HepG2 (cell line): ENCODE results near the gene SLC25A36. TPM values are rescaled to one million over a fixed set of nuclear protein-coding genes. Genes with fewer than 3 reads are reported as not detected.

ENCODE experiments used
- CCDC6 ChIP-seq: sonication (generic); formaldehyde crosslinking; IDR thresholded peaks from 2 replicates; pipeline ENCODE4 v1.8.1; 2022; ENCODE audit warnings: mild to moderate bottlenecking, missing genetic modification reagents, moderate library complexity
- CHD4 ChIP-seq: fragments of 200-600 bp; sonication (generic); IDR thresholded peaks from 2 replicates; pipeline ENCODE4 v1.7.0; 2017; ENCODE audit warnings: mild to moderate bottlenecking, low read length, borderline replicate concordance
- ELF1 ChIP-seq: sonication (generic); formaldehyde crosslinking; IDR thresholded peaks from 2 replicates; pipeline ENCODE4 v1.4.0; 2020; ENCODE audit warnings: missing genetic modification reagents
- FOXC1 ChIP-seq: sonication (generic); formaldehyde crosslinking; IDR thresholded peaks from 2 replicates; pipeline ENCODE4 v1.8.0; 2022; ENCODE audit warnings: mild to moderate bottlenecking, missing genetic modification reagents, borderline replicate concordance
- FOXK1 ChIP-seq: sonication (generic); formaldehyde crosslinking; IDR thresholded peaks from 2 replicates; pipeline ENCODE4 v1.4.0; 2020; ENCODE audit warnings: low read depth, missing genetic modification reagents, borderline replicate concordance
- FOXK2 ChIP-seq: fragments of 450-650 bp; IDR thresholded peaks from 2 replicates; pipeline ENCODE4 v1.6.1; 2016
- GABPA ChIP-seq, 2 experiments: IDR thresholded peaks; 2 replicates each; pipeline ENCODE4 v1.6.1; 2011 to 2016; ENCODE audit warnings: low read depth in 2 of 2, low read length in 1 of 2, missing biosample characterization in 1 of 2, missing genetic modification characterization in 1 of 2
- GABPB1 ChIP-seq: IDR thresholded peaks from 2 replicates; pipeline ENCODE4 v1.6.1; 2016; ENCODE audit warnings: mild to moderate bottlenecking, missing genetic modification reagents, moderate library complexity, missing compliant biosample characterization
- JUND ChIP-seq: sonication (generic); formaldehyde crosslinking; IDR thresholded peaks from 2 replicates; pipeline ENCODE4 v1.8.0; 2022; ENCODE audit warnings: mild to moderate bottlenecking, missing genetic modification reagents
- KLF13 ChIP-seq: sonication (generic); formaldehyde crosslinking; IDR thresholded peaks from 2 replicates; pipeline ENCODE4 v1.4.0; 2020; ENCODE audit warnings: mild to moderate bottlenecking, missing genetic modification reagents
- LCORL ChIP-seq, 2 experiments: fragments of 450-650 bp in 1 of 2; sonication (generic) in 1 of 2; formaldehyde crosslinking in 1 of 2; IDR thresholded peaks; 2 replicates each; pipeline versions ENCODE4 v1.5.0 to v1.6.1; 2017 to 2020; ENCODE audit warnings: antibody characterized with exemption in 1 of 2, missing genetic modification reagents in 1 of 2
- MBNL3 ChIP-seq: fragments of 250-450 bp; sonication (Bioruptor Pico); conservative IDR thresholded peaks from 2 replicates; pipeline ENCODE4 v1.8.0; 2022; ENCODE audit warnings: mild to moderate bottlenecking, inconsistent platforms
- SP2 ChIP-seq: sonication (generic); formaldehyde crosslinking; IDR thresholded peaks from 2 replicates; pipeline ENCODE4 v1.5.1; 2020; ENCODE audit warnings: mild to moderate bottlenecking, missing genetic modification reagents
- TBX3 ChIP-seq: fragments of 450-650 bp; IDR thresholded peaks from 2 replicates; pipeline ENCODE4 v1.6.1; 2017; ENCODE audit warnings: antibody characterized with exemption, mild to moderate bottlenecking, inconsistent platforms, borderline replicate concordance
- ZBTB20 ChIP-seq: sonication (generic); formaldehyde crosslinking; IDR thresholded peaks from 2 replicates; pipeline ENCODE4 v1.8.1; 2023; ENCODE audit warnings: missing genetic modification reagents, low read depth, mild to moderate bottlenecking, borderline replicate concordance
- ZFP36 ChIP-seq: fragments of 150-350 bp; IDR thresholded peaks from 2 replicates; pipeline ENCODE4 v1.6.1; 2018; ENCODE audit warnings: borderline replicate concordance, low read length, low read depth; ENCODE audit not compliant: partially characterized antibody
- ZIK1 ChIP-seq: sonication (generic); formaldehyde crosslinking; IDR thresholded peaks from 2 replicates; pipeline ENCODE4 v1.5.0; 2020; ENCODE audit warnings: mild to moderate bottlenecking, low read depth, missing genetic modification reagents, borderline replicate concordance
- ZNF3 ChIP-seq: IDR thresholded peaks from 2 replicates; pipeline ENCODE4 v1.7.0; 2017; ENCODE audit warnings: inconsistent platforms
- ZNF746 ChIP-seq: sonication (generic); formaldehyde crosslinking; IDR thresholded peaks from 2 replicates; pipeline ENCODE4 v1.8.0; 2022; ENCODE audit warnings: mild to moderate bottlenecking, missing genetic modification reagents
- ZNF782 ChIP-seq: sonication (generic); formaldehyde crosslinking; IDR thresholded peaks from 2 replicates; pipeline ENCODE4 v1.4.0; 2020; ENCODE audit warnings: missing genetic modification reagents, mild to moderate bottlenecking, borderline replicate concordance
- polyA plus RNA-seq, 8 experiments: library from polyadenylated mRNA; depleted of rRNA in 3 of 8; stranded (reverse) in 7 of 8; unstranded in 1 of 8; fragments of >200 nt; fragmentation: Illumina TruSeq in 4 of 8; extraction: Trizol in 4 of 8; gene quantifications; 2 replicates each; pipeline versions ENCODE4 v1.2.1 to v1.2.3, GENCODE V29; 2011 to 2016; ENCODE audit warnings: low read depth in 4 of 8, missing spikeins in 1 of 8, mixed read lengths in 1 of 8; ENCODE audit not compliant: insufficient read depth in 1 of 8
- total RNA-seq, 5 experiments: library from RNA; depleted of rRNA; stranded (reverse); fragments of >200 nt; fragmentation: Illumina TruSeq; extraction: Trizol; gene quantifications; 2 replicates each; pipeline ENCODE4 v1.2.3, GENCODE V29; 2016; ENCODE audit warnings: low read depth in 1 of 5
- TF ChIP-seq, protein P1 (sequence below): IDR thresholded peaks from 2 replicates; pipeline ENCODE4 v1.6.1; 2012; ENCODE audit warnings: low read depth, low read length, improper control_type of control experiment
- TF ChIP-seq, protein P2 (sequence below): sonication (generic); formaldehyde crosslinking; IDR thresholded peaks from 2 replicates; pipeline ENCODE4 v1.5.1; 2020; ENCODE audit warnings: mild to moderate bottlenecking, missing genetic modification reagents, moderate library complexity
- TF ChIP-seq, protein P3 (sequence below): sonication (generic); formaldehyde crosslinking; IDR thresholded peaks from 2 replicates; pipeline ENCODE4 v1.5.1; 2020; ENCODE audit warnings: missing genetic modification reagents, mild to moderate bottlenecking, borderline replicate concordance

SLC25A36 gene
- total and polyA plus RNA-seq, 2 of the 13 experiments (the other 11 are each of a cell fraction or from before 2014, with no cell fraction given) = 30.6 to 85.6 TPM

DNA sequence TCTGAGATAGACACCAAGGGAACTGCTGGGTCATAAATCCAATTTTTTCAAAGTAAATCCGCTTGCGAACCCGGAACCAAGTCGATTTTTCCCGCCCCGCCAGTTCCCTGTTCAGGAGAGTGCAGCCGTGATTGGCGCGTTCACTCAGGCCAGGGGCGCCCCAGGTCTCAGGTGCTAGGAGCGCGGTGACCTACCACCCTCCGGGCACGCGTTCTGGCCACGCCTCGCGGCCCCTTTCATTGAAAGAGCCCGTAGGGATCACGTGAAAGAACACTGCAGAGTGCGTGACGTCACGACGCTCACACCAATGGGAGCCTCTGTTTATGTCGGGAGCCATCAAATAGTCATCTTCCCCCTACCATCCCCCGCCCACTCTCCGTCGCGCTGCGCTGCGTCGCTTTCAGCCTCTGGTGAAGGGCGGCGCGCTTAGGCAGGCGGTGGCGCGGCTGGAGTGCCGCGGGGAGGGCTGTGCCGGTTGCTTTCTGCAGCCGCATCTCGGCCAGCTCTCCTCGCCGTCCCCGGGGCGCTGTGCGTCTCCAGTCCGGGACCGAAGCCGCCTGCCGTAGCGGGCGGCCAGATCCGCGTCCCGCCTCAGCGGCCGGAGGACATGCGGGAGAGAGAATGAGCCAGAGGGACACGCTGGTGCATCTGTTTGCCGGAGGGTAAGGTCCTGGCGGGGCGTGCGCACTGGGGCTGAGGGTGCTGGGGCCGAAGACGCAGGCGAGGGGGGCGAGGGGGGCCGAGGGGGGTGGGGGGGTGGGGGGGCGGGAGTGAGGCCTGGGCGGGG is at the start of gene SLC25A36 (continued):
- no peak; the same call in 1 of the 2 replicates for TF ChIP-seq ZNF746 (CRISPR knock-in tag)
- peak; percentile 97; the same call in 1 of the 2 replicates for TF ChIP-seq ZIK1
- 0 out of 2 replicates have a peak, but pooled peaks have one; percentile 24 for TF ChIP-seq JUND (CRISPR knock-in tag)
- TF ChIP-seq LCORL (IDR thresholded peaks at IDR 0.05) = no peak
- TF ChIP-seq LCORL (CRISPR knock-in tag; IDR thresholded peaks at IDR 0.05) = peak; percentile 57; the same call in 1 of the 2 replicates
- TF ChIP-seq ZBTB20 (CRISPR knock-in tag) = peak; percentile 87; the same call in 1 of the 2 replicates
- TF ChIP-seq TBX3 = peak; percentile 92
- 0 out of 2 replicates have a peak, but pooled peaks have one; percentile 21 for TF ChIP-seq ZNF3
- no peak for TF ChIP-seq CHD4
- peak; percentile 99 for TF ChIP-seq FOXK1 (CRISPR knock-in tag)
- TF ChIP-seq, protein P1, sequence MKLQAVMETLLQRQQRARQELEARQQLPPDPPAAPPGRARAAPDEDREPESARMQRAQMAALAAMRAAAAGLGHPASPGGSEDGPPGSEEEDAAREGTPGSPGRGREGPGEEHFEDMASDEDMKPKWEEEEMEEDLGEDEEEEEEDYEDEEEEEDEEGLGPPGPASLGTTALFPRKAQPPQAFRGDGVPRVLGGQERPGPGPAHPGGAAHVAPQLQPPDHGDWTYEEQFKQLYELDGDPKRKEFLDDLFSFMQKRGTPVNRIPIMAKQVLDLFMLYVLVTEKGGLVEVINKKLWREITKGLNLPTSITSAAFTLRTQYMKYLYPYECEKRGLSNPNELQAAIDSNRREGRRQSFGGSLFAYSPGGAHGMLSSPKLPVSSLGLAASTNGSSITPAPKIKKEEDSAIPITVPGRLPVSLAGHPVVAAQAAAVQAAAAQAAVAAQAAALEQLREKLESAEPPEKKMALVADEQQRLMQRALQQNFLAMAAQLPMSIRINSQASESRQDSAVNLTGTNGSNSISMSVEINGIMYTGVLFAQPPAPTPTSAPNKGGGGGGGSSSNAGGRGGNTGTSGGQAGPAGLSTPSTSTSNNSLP = peak; percentile 47; the same call in 1 of the 2 replicates
- peak; percentile 80 for TF ChIP-seq ELF1
- TF ChIP-seq KLF13 (CRISPR knock-in tag) = peak; percentile 87; the same call in 1 of the 2 replicates
- TF ChIP-seq ZFP36 = no peak
- TF ChIP-seq, protein P2, sequence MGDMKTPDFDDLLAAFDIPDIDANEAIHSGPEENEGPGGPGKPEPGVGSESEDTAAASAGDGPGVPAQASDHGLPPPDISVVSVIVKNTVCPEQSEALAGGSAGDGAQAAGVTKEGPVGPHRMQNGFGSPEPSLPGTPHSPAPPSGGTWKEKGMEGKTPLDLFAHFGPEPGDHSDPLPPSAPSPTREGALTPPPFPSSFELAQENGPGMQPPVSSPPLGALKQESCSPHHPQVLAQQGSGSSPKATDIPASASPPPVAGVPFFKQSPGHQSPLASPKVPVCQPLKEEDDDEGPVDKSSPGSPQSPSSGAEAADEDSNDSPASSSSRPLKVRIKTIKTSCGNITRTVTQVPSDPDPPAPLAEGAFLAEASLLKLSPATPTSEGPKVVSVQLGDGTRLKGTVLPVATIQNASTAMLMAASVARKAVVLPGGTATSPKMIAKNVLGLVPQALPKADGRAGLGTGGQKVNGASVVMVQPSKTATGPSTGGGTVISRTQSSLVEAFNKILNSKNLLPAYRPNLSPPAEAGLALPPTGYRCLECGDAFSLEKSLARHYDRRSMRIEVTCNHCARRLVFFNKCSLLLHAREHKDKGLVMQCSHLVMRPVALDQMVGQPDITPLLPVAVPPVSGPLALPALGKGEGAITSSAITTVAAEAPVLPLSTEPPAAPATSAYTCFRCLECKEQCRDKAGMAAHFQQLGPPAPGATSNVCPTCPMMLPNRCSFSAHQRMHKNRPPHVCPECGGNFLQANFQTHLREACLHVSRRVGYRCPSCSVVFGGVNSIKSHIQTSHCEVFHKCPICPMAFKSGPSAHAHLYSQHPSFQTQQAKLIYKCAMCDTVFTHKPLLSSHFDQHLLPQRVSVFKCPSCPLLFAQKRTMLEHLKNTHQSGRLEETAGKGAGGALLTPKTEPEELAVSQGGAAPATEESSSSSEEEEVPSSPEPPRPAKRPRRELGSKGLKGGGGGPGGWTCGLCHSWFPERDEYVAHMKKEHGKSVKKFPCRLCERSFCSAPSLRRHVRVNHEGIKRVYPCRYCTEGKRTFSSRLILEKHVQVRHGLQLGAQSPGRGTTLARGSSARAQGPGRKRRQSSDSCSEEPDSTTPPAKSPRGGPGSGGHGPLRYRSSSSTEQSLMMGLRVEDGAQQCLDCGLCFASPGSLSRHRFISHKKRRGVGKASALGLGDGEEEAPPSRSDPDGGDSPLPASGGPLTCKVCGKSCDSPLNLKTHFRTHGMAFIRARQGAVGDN (CRISPR knock-in tag) = peak; percentile 98
- peak; percentile 80 for TF ChIP-seq GABPB1 (CRISPR knock-in tag)
- TF ChIP-seq FOXK2 = peak; percentile 90
- peak; percentile 95; the same call in 1 of the 2 replicates for TF ChIP-seq CCDC6 (CRISPR knock-in tag)
- no peak for TF ChIP-seq MBNL3
- TF ChIP-seq, protein P3, sequence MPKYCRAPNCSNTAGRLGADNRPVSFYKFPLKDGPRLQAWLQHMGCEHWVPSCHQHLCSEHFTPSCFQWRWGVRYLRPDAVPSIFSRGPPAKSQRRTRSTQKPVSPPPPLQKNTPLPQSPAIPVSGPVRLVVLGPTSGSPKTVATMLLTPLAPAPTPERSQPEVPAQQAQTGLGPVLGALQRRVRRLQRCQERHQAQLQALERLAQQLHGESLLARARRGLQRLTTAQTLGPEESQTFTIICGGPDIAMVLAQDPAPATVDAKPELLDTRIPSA (CRISPR knock-in tag) = no peak
- TF ChIP-seq FOXC1 (CRISPR knock-in tag) = peak; percentile 94; the same call in 1 of the 2 replicates
- peak; percentile 96 for TF ChIP-seq ZNF782
- TF ChIP-seq GABPA (IDR thresholded peaks at IDR 0.05; ENCODE audit: low read depth, low read length) = no peak
- peak; percentile 24; the same call in 1 of the 2 replicates for TF ChIP-seq GABPA (CRISPR knock-in tag; IDR thresholded peaks at IDR 0.05; ENCODE audit: low read depth)
- TF ChIP-seq SP2 (CRISPR knock-in tag) = peak; percentile 85
